ENCODE measurements around the gene TMEM238.

The TMEM238 gene

GRCh38 chr19:55377356-55378131 is 6.5 kb downstream of the TMEM238 start:
- no peak for TF ChIP-seq CTCF (IDR thresholded peaks at IDR 0.05; ENCODE audit: poor library complexity, severe bottlenecking)
- ATAC-seq (ENCODE audit: low read depth): no peak
- no peaks in the 10 kb centered on the region for H3K27me3 ChIP-seq (ENCODE audit: insufficient read depth, poor library complexity, severe bottlenecking)
- no peak overlapping the region for H3K27ac ChIP-seq (ENCODE audit: poor library complexity, severe bottlenecking)
- no peak for DNase-seq (ENCODE audit: low spot score)
- H3K9me3 ChIP-seq (ENCODE audit: severe bottlenecking): no peaks in the 10 kb centered on the region
- H3K36me3 ChIP-seq (ENCODE audit: low read depth): peaks cover 5% of the 10 kb centered on the region; the same call in 1 of the 2 replicates
- peaks cover 11% of the 10 kb centered on the region for H3K4me1 ChIP-seq (ENCODE audit: insufficient read depth, poor library complexity, severe bottlenecking)
- H3K4me3 ChIP-seq (ENCODE audit: severe bottlenecking): no peak overlapping the region

GRCh38 chr19:55376241-55376933 is 7.7 kb downstream of the TMEM238 start, which contains the start of gene TMEM190:
TSS of gene TMEM190 (plus strand) at chr19:55376826. CDS start at chr19:55376854, 28 bp downstream.
- peak; percentile 25 for ATAC-seq (ENCODE audit: low read depth)
- H3K4me3 ChIP-seq (ENCODE audit: severe bottlenecking): no peak within 1 kb of the TSS

GRCh38 chr19:55373993-55374757 is 9.9 kb downstream of the TMEM238 start:
- Histone ChIP-seq H3K4me1 (ENCODE audit: insufficient read depth, poor library complexity, severe bottlenecking) (peaks cover 14% of the 10 kb centered on the region), H3K27ac (ENCODE audit: poor library complexity, severe bottlenecking) (peak overlapping the region; percentile 13), H3K9me3 (ENCODE audit: severe bottlenecking) (no peaks in the 10 kb centered on the region), H3K27me3 (ENCODE audit: insufficient read depth, poor library complexity, severe bottlenecking) (no peaks in the 10 kb centered on the region), H3K4me3 (ENCODE audit: severe bottlenecking) (no peak overlapping the region), H3K36me3 (ENCODE audit: low read depth) (no peaks in the 10 kb centered on the region)
- ATAC-seq (ENCODE audit: low read depth) (no peak), DNase-seq (ENCODE audit: low spot score) (peak; percentile 53)
- no peak for TF ChIP-seq CTCF (IDR thresholded peaks at IDR 0.05; ENCODE audit: poor library complexity, severe bottlenecking)

More at GRCh38 chr19:55376241-55376933, 7.7 kb downstream of the TMEM238 start, which contains the start of gene TMEM190:
- H3K27me3 ChIP-seq (ENCODE audit: insufficient read depth, poor library complexity, severe bottlenecking): no peaks in the 10 kb centered on the region
- peak; percentile 67 for DNase-seq (ENCODE audit: low spot score)
- peaks cover 14% of the 10 kb centered on the region for H3K4me1 ChIP-seq (ENCODE audit: insufficient read depth, poor library complexity, severe bottlenecking)
- no peaks in the 10 kb centered on the region for H3K9me3 ChIP-seq (ENCODE audit: severe bottlenecking)
- no peak within 1 kb of the TSS for H3K27ac ChIP-seq (ENCODE audit: poor library complexity, severe bottlenecking)
- no peak for TF ChIP-seq CTCF (IDR thresholded peaks at IDR 0.05; ENCODE audit: poor library complexity, severe bottlenecking)
- H3K36me3 ChIP-seq (ENCODE audit: low read depth): no peaks in the 10 kb centered on the region

GRCh38 chr19:55373306-55373992 is 10.6 kb downstream of the TMEM238 start:
- no peaks in the 10 kb centered on the region for H3K36me3 ChIP-seq (ENCODE audit: low read depth)
- H3K4me3 ChIP-seq (ENCODE audit: severe bottlenecking): no peak overlapping the region
- no peak for TF ChIP-seq CTCF (IDR thresholded peaks at IDR 0.05; ENCODE audit: poor library complexity, severe bottlenecking)
- no peaks in the 10 kb centered on the region for H3K9me3 ChIP-seq (ENCODE audit: severe bottlenecking)
- H3K27me3 ChIP-seq (ENCODE audit: insufficient read depth, poor library complexity, severe bottlenecking): no peaks in the 10 kb centered on the region
- no peak for ATAC-seq (ENCODE audit: low read depth)
- peaks cover 14% of the 10 kb centered on the region for H3K4me1 ChIP-seq (ENCODE audit: insufficient read depth, poor library complexity, severe bottlenecking)
- peak; percentile 60 for DNase-seq (ENCODE audit: low spot score)
- H3K27ac ChIP-seq (ENCODE audit: poor library complexity, severe bottlenecking): peak overlapping the region; percentile 13

Measured in RWPE2 (cell line).